Right ventricle myocardium superior (tissue), 1 donor: ENCODE measurements around the gene RNF149. TPM values are rescaled to one million over a fixed set of nuclear protein-coding genes. Genes with fewer than 3 reads are reported as not detected.

Experiments
- microRNA-seq: library from miRNA; unstranded; fragments of <30 nt; microRNA quantifications from one replicate; pipeline ENCODE4 v1.2.0, GENCODE V29; 2020
- total RNA-seq: library from RNA; stranded (reverse); fragmentation: NEBNext Ultra II Directional; extraction: Animal tissue kit (Norgen Biotek cat#: 25700); gene quantifications from one replicate; pipeline ENCODE4 v1.2.1, GENCODE V29; 2021
- donor health status: DM: no; HTN: yes; CAD: no; lungs with severe emphysema.

The RNF149 gene
- total RNA-seq, 1 donor from 2014 or later = 14.0 TPM

Small RNA genes within 50 kb of the gene (microRNA-seq; reads per million reads assigned to microRNA genes)
- 1.3 reads per million for gene MIR5696

Other genes starting within 250 kb of the RNF149 start
- 51.4 TPM for gene TBC1D8, start 157.3 kb downstream of the RNF149 start, total RNA-seq
- 33.1 TPM for gene CNOT11, start 55.8 kb downstream of the RNF149 start, total RNA-seq
- gene CREG2, start 78.8 kb upstream of the RNF149 start, total RNA-seq = not detected
- not detected for gene RFX8, start 166.4 kb upstream of the RNF149 start, total RNA-seq